NT2/D1 (cell line): ENCODE measurements around the gene INO80C.
"Not testable (repeated sequence)": the region's sequence is repeated elsewhere in the genome, so short reads cannot be mapped to it uniquely, and the experiment has no call there.

Experiments used
- DNase-seq: peaks from one replicate; pipeline ENCODE4 v3.0.0-alpha.2; 2011; ENCODE audit warnings: low read depth, low spot score
- H3K27me3 ChIP-seq: 2 replicates; pipeline ENCODE4 v1.6.0; 2011; ENCODE audit warnings: mild to moderate bottlenecking; ENCODE audit not compliant: insufficient read length, insufficient read depth
- H3K36me3 ChIP-seq: 2 replicates; pipeline ENCODE4 v1.6.1; 2011; ENCODE audit warnings: mild to moderate bottlenecking, low read length, mixed read lengths; ENCODE audit not compliant: insufficient read depth, insufficient read length
- H3K4me1 ChIP-seq: 2 replicates; pipeline ENCODE4 v1.5.1; 2011; ENCODE audit not compliant: insufficient read depth, insufficient read length
- H3K4me3 ChIP-seq: 2 replicates; pipeline ENCODE4 v1.5.1; 2011; ENCODE audit warnings: low read depth; ENCODE audit not compliant: insufficient read length
- H3K9ac ChIP-seq: 2 replicates; pipeline ENCODE4 v1.6.0; 2011; ENCODE audit warnings: low read depth; ENCODE audit not compliant: insufficient read length
- H3K9me3 ChIP-seq: 2 replicates; pipeline ENCODE4 v1.5.1; 2011; ENCODE audit warnings: mild to moderate bottlenecking, low read length; ENCODE audit not compliant: insufficient read depth
- SUZ12 ChIP-seq: IDR thresholded peaks from 2 replicates; pipeline ENCODE4 v1.6.1; 2011; ENCODE audit not compliant: insufficient read length, insufficient read depth; ENCODE audit errors: extremely low read depth
- YY1 ChIP-seq: IDR thresholded peaks from 2 replicates; pipeline ENCODE4 v1.6.1; 2011; ENCODE audit not compliant: insufficient read length, insufficient read depth
- ZNF274 ChIP-seq: IDR thresholded peaks from 2 replicates; pipeline ENCODE4 v1.6.1; 2011; ENCODE audit warnings: mild to moderate bottlenecking, low read depth, low read length

The INO80C gene

DNA sequence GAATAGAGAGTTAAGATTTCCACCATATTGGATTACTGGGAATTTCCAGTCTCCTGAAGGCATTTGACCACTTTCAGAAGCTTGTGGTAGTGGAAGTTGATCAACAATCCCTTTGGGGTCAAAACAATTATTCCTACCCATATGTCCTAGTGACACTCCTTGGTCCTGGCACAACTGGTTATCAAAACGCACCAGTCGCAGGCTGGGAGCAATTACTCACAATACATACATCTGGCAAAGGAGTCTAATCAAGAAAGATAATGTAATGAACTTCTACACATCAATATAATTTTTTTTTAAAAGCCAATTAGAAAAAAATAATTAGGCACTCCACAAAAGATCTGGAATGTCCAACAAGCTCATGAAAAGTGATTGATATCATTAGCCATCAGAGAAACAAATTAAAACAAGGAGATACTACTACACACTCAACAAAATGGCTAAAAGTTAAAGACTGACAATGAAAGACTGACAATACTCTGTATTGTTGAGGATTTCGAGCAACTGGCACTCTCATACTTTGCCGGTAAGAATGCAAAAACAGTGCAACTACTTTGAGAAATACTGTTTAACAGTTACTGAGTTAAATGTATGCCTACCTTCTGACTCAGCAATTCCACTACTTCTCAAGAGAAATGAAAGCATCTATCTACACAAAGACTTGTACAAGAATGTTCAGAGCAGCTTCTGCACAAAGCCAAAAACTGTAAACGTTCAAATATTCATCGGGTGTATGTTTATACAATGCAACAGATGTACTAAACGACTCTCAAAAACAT, 2.0 kb downstream of the INO80C start:
- H3K9ac ChIP-seq = no peak overlapping the region
- H3K4me1 ChIP-seq = no peaks in the 10 kb centered on the region
- no peaks in the 10 kb centered on the region for H3K27me3 ChIP-seq
- H3K36me3 ChIP-seq = no peaks in the 10 kb centered on the region
- no peaks in the 10 kb centered on the region for H3K9me3 ChIP-seq
- TF ChIP-seq YY1 (no peak), SUZ12 (no peak)
- no peak for DNase-seq
- no peak overlapping the region for H3K4me3 ChIP-seq

DNA sequence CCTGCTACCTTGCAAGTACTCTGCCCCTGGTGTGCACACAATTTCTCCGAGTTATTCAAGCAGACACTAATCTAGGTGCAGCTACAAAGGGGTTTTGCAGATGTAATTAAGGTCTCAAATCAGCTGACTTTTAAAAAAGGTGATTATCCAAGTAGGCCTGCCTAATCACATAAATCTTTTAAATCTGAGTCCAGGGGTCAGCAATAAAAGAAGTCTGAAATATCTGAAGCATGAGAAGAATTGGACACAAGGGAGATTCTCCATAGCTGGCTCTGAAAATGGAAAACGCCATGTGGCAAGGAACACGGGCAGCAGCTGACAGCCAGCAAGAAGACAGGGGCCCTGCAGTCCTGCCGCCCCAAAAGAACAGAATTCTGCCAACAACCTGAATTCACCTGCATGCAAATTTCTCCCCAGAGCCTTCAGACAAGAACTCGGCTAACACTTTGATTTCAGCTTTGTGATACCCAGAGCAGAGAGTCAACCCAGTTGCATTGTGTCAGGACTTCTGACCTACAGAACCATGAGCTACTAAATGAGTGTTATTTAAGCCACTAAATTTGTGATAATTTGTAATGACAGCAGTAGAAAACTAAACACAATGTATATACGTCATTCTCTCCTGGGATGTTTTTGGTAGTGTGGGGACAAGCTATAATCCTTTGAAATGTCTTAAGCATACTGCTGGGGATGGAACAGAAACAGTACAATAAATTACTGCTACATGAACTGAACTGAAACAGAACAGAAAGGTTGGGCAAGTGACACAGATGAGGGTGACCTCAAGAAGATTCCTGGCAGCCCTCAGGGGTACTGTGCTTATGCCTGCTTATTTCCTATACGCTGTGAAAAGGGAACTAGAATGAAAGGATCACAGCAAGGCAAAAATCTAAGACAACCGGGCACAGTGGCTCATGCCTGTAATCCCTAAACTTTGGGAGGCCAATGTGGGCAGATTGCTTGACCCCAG, 3.2 kb downstream of the INO80C start:
- no peak overlapping the region for H3K9ac ChIP-seq
- TF ChIP-seq ZNF274 = no peak
- TF ChIP-seq SUZ12 = no peak
- TF ChIP-seq YY1 = no peak

GRCh38 chr18:35491700-35492077, 6.1 kb downstream of the INO80C start:
- no peak for DNase-seq
- Histone ChIP-seq H3K4me3 (no peak overlapping the region), H3K9me3 (peaks cover 18% of the 10 kb centered on the region; the same call in 1 of the 2 replicates), H3K27me3 (no peaks in the 10 kb centered on the region), H3K36me3 (no peaks in the 10 kb centered on the region), H3K4me1 (peaks cover 2% of the 10 kb centered on the region), H3K9ac (peak overlapping the region; percentile 36)
- TF ChIP-seq SUZ12 (no peak), ZNF274 (no peak), YY1 (no peak)

More for the DNA sequence above, 3.2 kb downstream of the INO80C start:
- Histone ChIP-seq H3K4me1 (no peaks in the 10 kb centered on the region), H3K36me3 (no peaks in the 10 kb centered on the region), H3K9me3 (peaks cover 2% of the 10 kb centered on the region; the same call in 1 of the 2 replicates), H3K27me3 (no peaks in the 10 kb centered on the region), H3K4me3 (no peak overlapping the region)
- no peak for DNase-seq

- DNase-seq = no peak
- peaks cover 2% of the 10 kb centered on the region for H3K4me1 ChIP-seq
Observed at GRCh38 chr18:35490894-35491699, 6.7 kb downstream of the INO80C start.

DNA sequence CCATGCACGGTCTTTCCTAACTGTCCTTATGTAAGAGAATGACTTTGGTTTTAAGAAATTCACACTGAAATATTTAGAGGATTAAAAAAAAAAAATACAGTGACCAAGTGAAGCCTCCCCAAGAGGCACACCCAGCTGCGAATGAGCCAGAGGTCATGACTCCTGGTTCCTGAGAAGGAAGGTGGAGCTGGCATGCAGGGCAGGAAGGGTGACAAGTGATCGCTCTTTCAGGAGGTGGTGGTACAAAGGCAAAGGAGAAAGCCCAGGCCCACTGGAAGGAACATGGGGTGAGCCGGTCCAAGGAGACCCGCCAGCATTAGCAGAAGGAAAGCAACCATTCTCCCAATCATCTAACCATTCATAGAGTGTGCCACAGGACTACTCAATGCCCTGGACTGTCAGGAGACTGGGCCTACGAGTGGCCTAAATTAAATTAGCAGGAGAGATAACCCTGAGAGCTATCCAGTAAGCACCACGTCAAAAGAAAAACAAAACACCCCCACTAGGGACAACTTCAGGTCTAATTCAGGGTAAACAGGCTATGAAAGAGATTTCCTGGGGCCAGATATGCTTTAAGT, 7.8 kb downstream of the INO80C start:
- TF ChIP-seq YY1 = no peak
- TF ChIP-seq SUZ12 = no peak
- no peak for TF ChIP-seq ZNF274
- Histone ChIP-seq H3K4me3 (no peak overlapping the region), H3K9me3 (peaks cover 18% of the 10 kb centered on the region; the same call in 1 of the 2 replicates), H3K36me3 (no peaks in the 10 kb centered on the region), H3K9ac (no peak overlapping the region), H3K27me3 (no peaks in the 10 kb centered on the region), H3K4me1 (peaks cover 2% of the 10 kb centered on the region)
- no peak for DNase-seq

More at GRCh38 chr18:35490894-35491699, 6.7 kb downstream of the INO80C start:
- Histone ChIP-seq H3K27me3 (no peaks in the 10 kb centered on the region), H3K9ac (no peak overlapping the region), H3K9me3 (peaks cover 18% of the 10 kb centered on the region; the same call in 1 of the 2 replicates), H3K36me3 (no peaks in the 10 kb centered on the region), H3K4me3 (no peak overlapping the region)
- no peak for TF ChIP-seq SUZ12
- TF ChIP-seq ZNF274 = no peak
- no peak for TF ChIP-seq YY1

- H3K9ac ChIP-seq, DNase-seq, H3K4me3 ChIP-seq, H3K4me1 ChIP-seq, H3K36me3 ChIP-seq, H3K27me3 ChIP-seq: not testable (repeated sequence)
- H3K9me3 ChIP-seq = peaks cover 18% of the 10 kb centered on the region; the same call in 1 of the 2 replicates
Observed at GRCh38 chr18:35489281-35489680, 8.5 kb downstream of the INO80C start.

DNA sequence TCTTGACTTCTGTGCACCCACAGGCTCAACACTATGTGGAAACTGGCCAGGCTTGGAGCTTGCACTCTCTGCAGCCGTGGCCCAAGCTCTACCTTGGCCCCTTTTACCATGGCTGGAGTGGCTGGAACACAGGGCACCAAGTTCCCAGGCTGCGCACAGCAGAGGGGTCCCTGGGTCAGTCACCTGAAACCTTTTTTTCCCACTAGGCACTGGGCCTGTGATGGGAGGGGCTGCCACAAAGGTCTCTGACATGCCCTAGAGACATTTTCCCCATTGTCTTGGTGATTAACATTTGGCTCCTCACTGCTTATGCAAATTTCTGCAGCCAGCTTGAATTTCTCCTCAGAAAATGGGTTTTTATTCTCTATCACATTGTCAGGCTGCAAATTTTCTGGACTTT, 9.4 kb downstream of the INO80C start:
- DNase-seq = peak; percentile 58
- H3K4me3 ChIP-seq, H3K27me3 ChIP-seq, H3K9ac ChIP-seq, H3K4me1 ChIP-seq, H3K36me3 ChIP-seq: not testable (repeated sequence)
- peaks cover 18% of the 10 kb centered on the region; the same call in 1 of the 2 replicates for H3K9me3 ChIP-seq

- not testable (repeated sequence) for H3K36me3 ChIP-seq, H3K9ac ChIP-seq, H3K4me3 ChIP-seq, H3K27me3 ChIP-seq, DNase-seq, H3K4me1 ChIP-seq
- H3K9me3 ChIP-seq = peaks cover 18% of the 10 kb centered on the region; the same call in 1 of the 2 replicates
Observed at GRCh38 chr18:35487525-35487924, 10.2 kb downstream of the INO80C start.
